B cell (primary cell): ENCODE results near the gene GIMD1. TPM values are rescaled to one million over a fixed set of nuclear protein-coding genes. Genes with fewer than 3 reads are reported as not detected.
A peak's percentile ranks its signal among the peaks of the same experiment; 100 is the strongest.

Experiments used
- ATAC-seq: fragments of 200-7000 bp; cut with Tn5 transposase; one replicate; pipeline ENCODE4 v1.10.0; 2021; ENCODE audit warnings: low read depth, mild to moderate bottlenecking, moderate number of reproducible peaks, moderate library complexity
- CTCF ChIA-PET: fragments of 350-600 bp; sonication (Branson Sonifier 250); formaldehyde crosslinking; loops from one replicate; lab custom pipeline; 2021; ENCODE audit warnings: antibody characterized with exemption, inconsistent platforms; lab: Charles Lee
- POLR2A ChIA-PET: fragments of 350-600 bp; sonication (Branson Sonifier 250); formaldehyde crosslinking; loops from one replicate; lab custom pipeline; 2021; ENCODE audit warnings: antibody characterized with exemption; lab: Charles Lee
- DNase-seq: peaks from one replicate; pipeline ENCODE4 v3.0.0; 2013
- H2AFZ ChIP-seq: 2 replicates; pipeline ENCODE4 v1.6.1; 2012; ENCODE audit warnings: mild to moderate bottlenecking, low read depth, low read length; ENCODE audit not compliant: insufficient read depth, poor library complexity, severe bottlenecking
- H3K27ac ChIP-seq, 2 donors: 1 replicate in 1 of 2; 2 replicates in 1 of 2; pipeline ENCODE4 v1.5.1; 2012 to 2013; ENCODE audit warnings: low read length in 2 of 2, mild to moderate bottlenecking in 2 of 2, moderate library complexity in 1 of 2
- H3K27me3 ChIP-seq, 4 experiments: fragments of 200-600 bp in 1 of 4; sonication (generic) in 1 of 4; replicated peaks in 1 of 4; 1 replicate in 2 of 4; 2 replicates in 2 of 4; pipeline versions ENCODE4 v1.6.1 to v1.7.0; 2013 to 2016; ENCODE audit warnings: low read length in 3 of 4, mild to moderate bottlenecking in 2 of 4, mixed read lengths in 1 of 4, moderate library complexity in 1 of 4; ENCODE audit not compliant: insufficient read depth in 4 of 4, control insufficient read depth in 3 of 4; ENCODE audit errors: control extremely low read depth in 1 of 4
- H3K36me3 ChIP-seq, 2 experiments: replicated peaks in 1 of 2; 1 replicate in 1 of 2; 2 replicates in 1 of 2; pipeline versions ENCODE4 v1.6.1 to v1.7.1; 2013; ENCODE audit warnings: low read length in 1 of 2; ENCODE audit not compliant: insufficient read depth in 2 of 2, control insufficient read depth in 1 of 2; ENCODE audit errors: control extremely low read depth in 1 of 2, extremely low read depth in 1 of 2
- H3K4me1 ChIP-seq, 2 donors: fragments of 200-600 bp in 1 of 2; sonication (generic) in 1 of 2; 1 replicate in 1 of 2; 2 replicates in 1 of 2; pipeline versions ENCODE4 v1.5.1 to v1.6.1; 2013 to 2017; ENCODE audit warnings: low read length in 2 of 2; ENCODE audit not compliant: control insufficient read depth in 2 of 2, insufficient read depth in 2 of 2
- H3K4me2 ChIP-seq: replicated peaks from 2 replicates; pipeline ENCODE3; 2012; ENCODE audit warnings: mild to moderate bottlenecking, low read depth, low read length; ENCODE audit not compliant: poor library complexity, severe bottlenecking
- H3K4me3 ChIP-seq, 5 experiments: fragments of 200-600 bp in 1 of 5; sonication (generic) in 1 of 5; 1 replicate in 3 of 5; 2 replicates in 2 of 5; pipeline versions ENCODE4 v1.5.1 to v1.7.0; 2011 to 2016; ENCODE audit warnings: low read length in 4 of 5, mild to moderate bottlenecking in 4 of 5, low read depth in 2 of 5, control low read depth in 1 of 5, moderate library complexity in 1 of 5; ENCODE audit not compliant: insufficient read depth in 1 of 5; ENCODE audit errors: control extremely low read depth in 1 of 5, extremely low read depth in 1 of 5
- H3K79me2 ChIP-seq: fragments of 200-600 bp; sonication (generic); one replicate; pipeline ENCODE4 v1.6.0; 2016; ENCODE audit warnings: low read length; ENCODE audit not compliant: control insufficient read depth, insufficient read depth
- H3K9ac ChIP-seq: fragments of 200-600 bp; sonication (generic); 2 replicates; pipeline ENCODE4 v1.6.1; 2017; ENCODE audit warnings: mild to moderate bottlenecking, low read length, moderate library complexity
- H3K9me3 ChIP-seq, 3 donors: one replicate each; pipeline versions ENCODE4 v1.6.1 to v1.7.1; 2013; ENCODE audit warnings: low read length in 2 of 3; ENCODE audit not compliant: control insufficient read depth in 2 of 3, insufficient read depth in 1 of 3; ENCODE audit errors: control extremely low read depth in 1 of 3
- H4K20me1 ChIP-seq: 2 replicates; pipeline ENCODE4 v1.6.0; 2012; ENCODE audit warnings: mild to moderate bottlenecking, low read length; ENCODE audit not compliant: insufficient read depth, control insufficient read depth, poor library complexity, severe bottlenecking
- H3K27ac Mint-ChIP-seq: one replicate; pipeline ENCODE4 v1.8.0; 2021; ENCODE audit warnings: mixed read lengths
- H3K27me3 Mint-ChIP-seq: one replicate; pipeline ENCODE4 v1.8.0; 2021; ENCODE audit warnings: mixed read lengths
- H3K4me1 Mint-ChIP-seq: one replicate; pipeline ENCODE4 v1.8.0; 2021; ENCODE audit warnings: mixed read lengths
- H3K4me3 Mint-ChIP-seq: one replicate; pipeline ENCODE4 v1.8.0; 2021; ENCODE audit warnings: mixed read lengths
- H3K9me3 Mint-ChIP-seq: one replicate; pipeline ENCODE4 v1.8.0; 2022; ENCODE audit warnings: mixed read lengths; ENCODE audit not compliant: insufficient read depth
- EZH2 ChIP-seq: IDR thresholded peaks from 2 replicates; pipeline ENCODE4 v1.6.1; 2012; ENCODE audit warnings: borderline replicate concordance, low read depth, mild to moderate bottlenecking, moderate library complexity, low read length; ENCODE audit not compliant: insufficient read depth, poor library complexity, severe bottlenecking
- WGBS: methylation state at CpG from one replicate; pipeline ENCODE4 v1.1.5; 2013; ENCODE audit warnings: missing lambda C conversion rate; ENCODE audit not compliant: insufficient coverage; 5-methylcytosine and 5-hydroxymethylcytosine counted together
- intact Hi-C: fragments of 100-400 bp; cut with micrococcal nuclease; formaldehyde crosslinking; loops from one replicate; pipeline ENCODE4 v1.10.0; 2022
- polyA plus RNA-seq: library from polyadenylated mRNA; depleted of rRNA; stranded (reverse); fragments of >200 nt; gene quantifications from 2 replicates; pipeline ENCODE4 v1.2.3, GENCODE V29; 2012
- total RNA-seq, 2 donors: library from RNA; stranded (reverse); fragments of 120-200 nt in 1 of 2; gene quantifications; 1 replicate in 1 of 2; 2 replicates in 1 of 2; pipeline versions ENCODE4 v1.2.3 to v1.2.4, GENCODE V29; 2013 to 2022
- TF ChIP-seq, protein P1 (sequence below): fragments of 200-600 bp; IDR thresholded peaks from one replicate; pipeline ENCODE4 v1.8.0; 2022; ENCODE audit warnings: antibody characterized with exemption, mild to moderate bottlenecking

The GIMD1 gene
- total and polyA plus RNA-seq, 2 donors (not counting 1 experiment from before 2014, with no cell fraction given) = not detected

DNA sequence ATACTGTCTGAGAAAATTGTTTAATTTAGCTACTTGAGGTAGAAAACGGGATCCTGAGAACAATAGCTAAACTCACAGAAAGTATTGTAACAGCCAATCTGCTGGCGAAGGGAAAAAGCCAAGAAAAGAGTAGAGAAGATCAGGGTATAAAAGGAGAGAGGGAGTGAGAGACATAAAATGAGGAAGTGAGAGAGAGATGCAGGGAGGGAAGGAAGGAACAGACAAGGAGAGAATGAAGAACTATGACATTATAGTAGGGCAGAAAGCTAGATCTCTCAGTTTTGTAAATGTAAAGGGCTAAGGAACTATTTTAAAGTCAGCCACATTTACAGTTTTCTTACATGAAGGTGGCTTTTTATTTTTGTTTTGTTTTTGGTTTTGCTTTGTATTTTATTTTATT is 1.6 kb upstream of the GIMD1 start:
- POLR2A ChIA-PET = no interaction called here
- H3K4me3 ChIP-seq = no peak overlapping the region
- peaks cover 0 to 9% (median 0%) of the 10 kb centered on the region in 4 experiments for H3K27me3 ChIP-seq
- ATAC-seq = no peak
- CTCF ChIA-PET = interaction anchor here (1.1 kb wide), 1 partner anchor 21 kb away, joined by 3 read pairs; no protein-coding TSS in a partner anchor
- no peak overlapping the region for H3K27ac ChIP-seq
- intact Hi-C loops = no loop called here
- Mint-ChIP-seq H3K9me3 (no peaks in the 10 kb centered on the region), H3K4me1 (no peaks in the 10 kb centered on the region), H3K27me3 (peaks cover 26% of the 10 kb centered on the region), H3K27ac (no peak overlapping the region), H3K4me3 (no peak overlapping the region)
- no peak overlapping the region for H3K9ac ChIP-seq
- H3K9me3 ChIP-seq = no peaks in the 10 kb centered on the region
- H3K4me2 ChIP-seq = no peak overlapping the region
- WGBS = 78% methylated on average over 2 of the region's 2 CpGs
- DNase-seq = no peak
- no peaks in the 10 kb centered on the region for H3K4me1 ChIP-seq
- no peaks in the 10 kb centered on the region for H4K20me1 ChIP-seq
- no peaks in the 10 kb centered on the region for H3K36me3 ChIP-seq
- TF ChIP-seq EZH2 = no peak
- TF ChIP-seq, protein P1, sequence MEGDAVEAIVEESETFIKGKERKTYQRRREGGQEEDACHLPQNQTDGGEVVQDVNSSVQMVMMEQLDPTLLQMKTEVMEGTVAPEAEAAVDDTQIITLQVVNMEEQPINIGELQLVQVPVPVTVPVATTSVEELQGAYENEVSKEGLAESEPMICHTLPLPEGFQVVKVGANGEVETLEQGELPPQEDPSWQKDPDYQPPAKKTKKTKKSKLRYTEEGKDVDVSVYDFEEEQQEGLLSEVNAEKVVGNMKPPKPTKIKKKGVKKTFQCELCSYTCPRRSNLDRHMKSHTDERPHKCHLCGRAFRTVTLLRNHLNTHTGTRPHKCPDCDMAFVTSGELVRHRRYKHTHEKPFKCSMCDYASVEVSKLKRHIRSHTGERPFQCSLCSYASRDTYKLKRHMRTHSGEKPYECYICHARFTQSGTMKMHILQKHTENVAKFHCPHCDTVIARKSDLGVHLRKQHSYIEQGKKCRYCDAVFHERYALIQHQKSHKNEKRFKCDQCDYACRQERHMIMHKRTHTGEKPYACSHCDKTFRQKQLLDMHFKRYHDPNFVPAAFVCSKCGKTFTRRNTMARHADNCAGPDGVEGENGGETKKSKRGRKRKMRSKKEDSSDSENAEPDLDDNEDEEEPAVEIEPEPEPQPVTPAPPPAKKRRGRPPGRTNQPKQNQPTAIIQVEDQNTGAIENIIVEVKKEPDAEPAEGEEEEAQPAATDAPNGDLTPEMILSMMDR = no peak
- H3K79me2 ChIP-seq = no peaks in the 10 kb centered on the region
- no peak overlapping the region for H2AFZ ChIP-seq

DNA sequence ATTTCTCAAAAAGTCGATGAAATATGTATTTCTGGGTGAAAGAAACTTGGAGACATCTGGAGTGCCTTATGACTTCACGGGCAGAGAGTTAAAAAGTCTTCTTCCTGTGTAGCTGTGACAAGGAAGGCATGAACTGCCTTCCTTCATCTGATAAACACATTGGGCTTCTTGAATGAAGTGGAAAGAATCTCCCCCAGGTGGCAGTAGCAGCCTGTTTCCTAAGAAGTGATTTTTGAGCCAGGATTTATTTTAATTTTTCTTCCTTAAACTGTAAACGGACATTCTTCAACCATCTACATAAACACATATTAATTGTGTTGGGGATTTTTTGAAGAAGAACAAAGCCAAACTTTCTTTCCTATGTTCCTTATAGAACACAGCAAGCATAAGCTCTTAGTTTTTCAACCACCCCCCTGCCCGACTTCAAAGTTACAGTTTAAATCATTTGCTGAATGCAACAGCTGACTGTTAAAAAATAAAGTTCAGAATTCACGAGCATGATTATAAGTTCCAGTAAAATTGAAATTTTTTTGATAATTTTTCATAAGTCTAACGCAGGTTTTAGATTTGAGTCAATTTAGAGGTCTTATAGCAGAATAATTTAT is 980 bp upstream of the GIMD1 start:
- H3K27ac Mint-ChIP-seq = no peak overlapping the region
- Histone ChIP-seq H3K4me3 (no peak overlapping the region), H3K27ac (no peak overlapping the region), H2AFZ (no peak overlapping the region), H4K20me1 (no peaks in the 10 kb centered on the region), H3K27me3 (peaks cover 0 to 9% (median 0%) of the 10 kb centered on the region in 4 experiments), H3K9ac (no peak overlapping the region), H3K4me1 (no peaks in the 10 kb centered on the region), H3K36me3 (no peaks in the 10 kb centered on the region), H3K79me2 (no peaks in the 10 kb centered on the region), H3K4me2 (no peak overlapping the region), H3K9me3 (no peaks in the 10 kb centered on the region)
- ChIA-PET POLR2A (no interaction called here), CTCF (no interaction called here)
- no peaks in the 10 kb centered on the region for H3K4me1 Mint-ChIP-seq
- H3K4me3 Mint-ChIP-seq = no peak overlapping the region
- intact Hi-C loops = loop anchor here (5.0 kb wide), 1 partner anchor 813 kb away; no protein-coding TSS in a partner anchor
- DNase-seq (peak; percentile 25), ATAC-seq (no peak)
- H3K27me3 Mint-ChIP-seq = peaks cover 26% of the 10 kb centered on the region
- WGBS = 0% methylated on average over 1 of the region's 6 CpGs
- TF ChIP-seq, protein P1 = peak; percentile 37
- no peak for TF ChIP-seq EZH2
- H3K9me3 Mint-ChIP-seq = no peaks in the 10 kb centered on the region
